K562 (cell line): ENCODE results near the gene GIMAP8. TPM values are rescaled to one million over a fixed set of nuclear protein-coding genes. Genes with fewer than 3 reads are reported as not detected.

Source experiments
- ATAC-seq: fragments of 200-7000 bp; cut with Tn5 transposase; 3 replicates; pipeline ENCODE4 v1.9.1; 2020; ENCODE audit warnings: moderate library complexity
- BruUV-seq: library from RNA; stranded (reverse); fragments of 400-500 nt; replicated peaks from 2 replicates; lab custom pipeline; 2021; lab: Mats Ljungman, UMichigan
- CTCF ChIA-PET: fragments of 300-600 bp; formaldehyde crosslinking; extraction: SDS; loops from one replicate; lab custom pipeline; 2021; ENCODE audit warnings: low intra/inter-chr PET ratio; lab: Yijun Ruan, JAX
- POLR2A ChIA-PET: fragments of 300-600, 350-650 bp; sonication (Branson Sonifier 250); formaldehyde crosslinking; extraction: SDS; loops from one replicate; lab custom pipeline; 2021; ENCODE audit warnings: antibody characterized with exemption, inconsistent platforms; lab: Yijun Ruan, JAX
- DNase-seq, 4 experiments: peaks; one replicate each; pipeline versions ENCODE4 v3.0.0 to v3.0.0-alpha.2; 2011 to 2018; ENCODE audit warnings: low spot score in 3 of 4, mixed read lengths in 3 of 4; ENCODE audit errors: extremely low read depth in 1 of 4
- FAIRE-seq: peaks from 2 replicates; lab custom pipeline; 2011; peaks lifted over from hg19 to GRCh38; lab: Jason Lieb, UNC
- H2AFZ ChIP-seq: 2 replicates; pipeline ENCODE4 v1.6.0; 2011; ENCODE audit warnings: low read depth, low read length, control low read depth, inconsistent platforms
- H3K27ac ChIP-seq: fragments of 200-600 bp; 3 replicates; pipeline ENCODE4 v1.8.0; 2011; ENCODE audit warnings: low read depth, mild to moderate bottlenecking, control low read depth, inconsistent platforms, low read length, moderate library complexity, mixed read lengths; ENCODE audit errors: extremely low read depth
- H3K27me3 ChIP-seq, 2 experiments: fragments of 300-600 bp in 1 of 2; 2 replicates in 1 of 2; 3 replicates in 1 of 2; pipeline versions ENCODE4 v1.6.0 to v1.8.0; 2011; ENCODE audit warnings: inconsistent platforms in 2 of 2, low read length in 2 of 2, mild to moderate bottlenecking in 1 of 2, mixed read lengths in 1 of 2, moderate library complexity in 1 of 2; ENCODE audit not compliant: control insufficient read depth in 2 of 2, insufficient read depth in 2 of 2
- H3K36me3 ChIP-seq: fragments of 300-600 bp; 3 replicates; pipeline ENCODE4 v1.8.0; 2011; ENCODE audit warnings: mild to moderate bottlenecking, low read length, inconsistent platforms; ENCODE audit not compliant: control insufficient read depth, insufficient read depth
- H3K4me1 ChIP-seq, 2 experiments: fragments of 200-600 bp in 1 of 2; replicated peaks in 1 of 2; 2 replicates in 1 of 2; 3 replicates in 1 of 2; pipeline versions ENCODE4 v1.5.1 to v1.8.0; 2011; ENCODE audit warnings: inconsistent platforms in 2 of 2, low read length in 2 of 2, mild to moderate bottlenecking in 1 of 2, mixed read lengths in 1 of 2, moderate library complexity in 1 of 2; ENCODE audit not compliant: control insufficient read depth in 2 of 2, insufficient read depth in 2 of 2
- H3K4me2 ChIP-seq: 2 replicates; pipeline ENCODE4 v1.6.1; 2011; ENCODE audit warnings: low read length, control low read depth, inconsistent platforms, mixed read lengths; ENCODE audit not compliant: insufficient read depth
- H3K4me3 ChIP-seq: fragments of 200-600 bp; sonication (generic), shearing (Covaris generic); 2 replicates; pipeline ENCODE4 v1.5.1; 2016; ENCODE audit warnings: control low read depth, inconsistent platforms
- H3K79me2 ChIP-seq: fragments of 200-600 bp; 3 replicates; pipeline ENCODE4 v1.8.0; 2011; ENCODE audit warnings: low read length, inconsistent platforms; ENCODE audit not compliant: control insufficient read depth, insufficient read depth
- H3K9ac ChIP-seq, 2 experiments: 2 replicates each; pipeline versions ENCODE4 v1.6.0 to v1.6.1; 2011; ENCODE audit warnings: low read depth in 2 of 2, low read length in 2 of 2, control low read depth in 1 of 2, inconsistent platforms in 1 of 2, mild to moderate bottlenecking in 1 of 2, mixed read lengths in 1 of 2; ENCODE audit not compliant: insufficient read depth in 1 of 2
- H3K9me1 ChIP-seq: one replicate; pipeline ENCODE4 v1.6.0; 2011; ENCODE audit warnings: inconsistent platforms, mild to moderate bottlenecking, low read length, moderate library complexity; ENCODE audit not compliant: control insufficient read depth, insufficient read depth
- H3K9me3 ChIP-seq: replicated peaks from 2 replicates; pipeline ENCODE4 v1.5.1; 2011; ENCODE audit warnings: low read depth, low read length, inconsistent platforms; ENCODE audit not compliant: control insufficient read depth, insufficient read depth
- H4K20me1 ChIP-seq: replicated peaks from 2 replicates; pipeline ENCODE4 v1.6.1; 2011; ENCODE audit warnings: low read length, inconsistent platforms, mixed read lengths; ENCODE audit not compliant: control insufficient read depth, insufficient read depth
- GATAD2A ChIP-seq: fragments of 450-650 bp; IDR thresholded peaks from 2 replicates; pipeline ENCODE4 v1.6.1; 2017
- HMG20B ChIP-seq: fragments of 250-450 bp; sonication (Bioruptor Pico); IDR thresholded peaks from 2 replicates; pipeline ENCODE4 v1.5.0; 2021; ENCODE audit warnings: mild to moderate bottlenecking
- IRF2 ChIP-seq: sonication (generic); formaldehyde crosslinking; IDR thresholded peaks from 2 replicates; pipeline ENCODE4 v1.8.1; 2022; ENCODE audit warnings: mild to moderate bottlenecking, missing genetic modification reagents
- KLF6 ChIP-seq: fragments of 250-450 bp; sonication (Bioruptor Pico); IDR thresholded peaks from 2 replicates; pipeline ENCODE4 v1.4.0; 2020; ENCODE audit warnings: mild to moderate bottlenecking, moderate library complexity, borderline replicate concordance
- MAFG ChIP-seq: fragments of 450-650 bp; conservative IDR thresholded peaks from 2 replicates; pipeline ENCODE4 v1.6.1; 2016; ENCODE audit warnings: missing genetic modification characterization, missing compliant biosample characterization
- NBN ChIP-seq: fragments of 450-650 bp; IDR thresholded peaks from 2 replicates; pipeline ENCODE4 v1.6.1; 2016; ENCODE audit warnings: low read depth, mild to moderate bottlenecking
- NR3C1 ChIP-seq: sonication (generic); formaldehyde crosslinking; IDR thresholded peaks from 2 replicates; pipeline ENCODE4 v1.8.1; 2022; ENCODE audit warnings: missing genetic modification reagents
- SMAD1 ChIP-seq: fragments of 150-350 bp; IDR thresholded peaks from 2 replicates; pipeline ENCODE4 v1.6.1; 2014; ENCODE audit warnings: low read length, low read depth; ENCODE audit not compliant: partially characterized antibody
- ZBTB43 ChIP-seq: sonication (generic); formaldehyde crosslinking; IDR thresholded peaks from 2 replicates; pipeline ENCODE4 v1.8.0; 2023; ENCODE audit warnings: mild to moderate bottlenecking, missing genetic modification reagents
- ZNF197 ChIP-seq: fragments of 200-800 bp; sonication (Bioruptor generic); IDR thresholded peaks from 2 replicates; pipeline ENCODE4 v1.6.1; 2016; ENCODE audit warnings: low read depth, missing genetic modification characterization, missing compliant biosample characterization
- ZNF311 ChIP-seq: fragments of 250-450 bp; sonication (Bioruptor Pico); IDR thresholded peaks from 2 replicates; pipeline ENCODE4 v1.4.0; 2020; ENCODE audit warnings: mild to moderate bottlenecking, moderate library complexity
- ZNF316 ChIP-seq: fragments of 450-650 bp; IDR thresholded peaks from 2 replicates; pipeline ENCODE4 v1.6.1; 2016
- ZNF354B ChIP-seq: fragments of 250-450 bp; sonication (Bioruptor Pico); IDR thresholded peaks from 2 replicates; pipeline ENCODE4 v1.4.0; 2020
- ZNF384 ChIP-seq: IDR thresholded peaks from 2 replicates; pipeline ENCODE4 v1.6.1; 2012; ENCODE audit warnings: low read depth, low read length, improper control_type of control experiment
- ZNF699 ChIP-seq: fragments of 250-450 bp; sonication (Bioruptor Pico); IDR thresholded peaks from 2 replicates; pipeline ENCODE4 v1.8.0; 2021; ENCODE audit warnings: mild to moderate bottlenecking, moderate library complexity; ENCODE audit not compliant: insufficient replicate concordance
- WGBS: fragments of 100-300 bp; shearing (Covaris generic); methylation state at CpG from one replicate; pipeline ENCODE4 v1.1.6; 2016; ENCODE audit warnings: low coverage, mixed read lengths; ENCODE audit not compliant: insufficient coverage; ENCODE audit errors: missing lambda C conversion rate; 5-methylcytosine and 5-hydroxymethylcytosine counted together
- in situ Hi-C: fragments of 300-500 bp; cut with MboI; formaldehyde crosslinking; loops from 4 replicates; pipeline ENCODE4 v1.15.0; 2018; ENCODE audit warnings: inconsistent platforms, mixed read lengths
- intact Hi-C: fragments of 100-400 bp; cut with micrococcal nuclease; formaldehyde crosslinking; loops from 2 replicates; pipeline ENCODE4 v1.14.2; 2022
- polyA plus RNA-seq, 8 experiments: library from polyadenylated mRNA; depleted of rRNA in 4 of 8; stranded (reverse) in 5 of 8; unstranded in 3 of 8; fragments of >200 nt; fragmentation: Nextera tagmentation in 2 of 8; fragmentation: Illumina TruSeq in 1 of 8; extraction: Ambion mirVana in 2 of 8; extraction: Trizol in 1 of 8; gene quantifications; 2 replicates each; pipeline versions ENCODE4 v1.2.1 to v1.2.3, GENCODE V29; 2011 to 2014; ENCODE audit warnings: inconsistent platforms in 1 of 8, missing spikeins in 1 of 8
- total RNA-seq, 7 experiments: library from RNA; depleted of rRNA in 6 of 7; stranded (reverse); fragments of >200 nt in 6 of 7; fragmentation: Illumina TruSeq in 2 of 7; extraction: Trizol in 2 of 7; gene quantifications; 2 replicates each; pipeline versions ENCODE4 v1.2.1 to v1.2.3, GENCODE V29; 2011 to 2021; ENCODE audit warnings: low replicate concordance in 1 of 7
- TF ChIP-seq, protein P1 (sequence below): sonication (generic); formaldehyde crosslinking; IDR thresholded peaks from 2 replicates; pipeline ENCODE4 v1.8.0; 2022; ENCODE audit warnings: mild to moderate bottlenecking, missing genetic modification reagents, borderline replicate concordance

GIMAP8 gene
- total and polyA plus RNA-seq, 9 of the 15 experiments (the other 6 are each of a cell fraction or from before 2014, with no cell fraction given), result not detected

DNA sequence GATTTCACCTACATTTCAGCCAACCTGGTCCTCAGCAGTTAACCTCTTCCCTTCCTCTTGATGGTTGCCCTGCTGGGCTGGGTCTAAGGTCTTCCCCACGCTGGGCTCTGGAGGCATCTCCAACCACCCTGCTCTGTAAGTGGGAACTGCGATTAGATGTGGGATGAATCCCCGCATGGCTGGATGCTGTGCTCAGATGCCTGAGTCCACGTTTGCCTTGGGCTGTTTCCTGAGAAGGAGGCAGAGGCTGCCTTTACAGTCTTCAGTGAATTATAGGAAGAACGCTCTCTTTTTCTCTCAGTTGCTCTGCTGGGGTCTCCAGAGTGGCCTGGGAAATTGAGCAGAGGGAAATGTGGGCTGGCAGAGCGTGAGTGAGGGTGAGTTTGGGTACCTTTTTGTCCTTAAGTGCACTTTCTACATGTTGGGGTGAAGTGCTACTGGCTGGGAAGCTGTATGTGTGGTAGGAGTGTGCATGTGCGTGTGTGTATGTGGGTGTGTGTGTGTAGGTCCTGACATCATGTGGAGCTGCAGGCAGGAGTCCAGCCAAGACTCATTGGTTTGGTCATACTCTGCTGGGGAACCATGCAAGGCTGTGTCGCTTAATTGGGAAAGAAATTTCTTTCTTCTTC lies 1.5 kb downstream of the GIMAP8 start (continued):
- TF ChIP-seq ZBTB43 (CRISPR knock-in tag) (no peak), NBN (no peak)

DNA sequence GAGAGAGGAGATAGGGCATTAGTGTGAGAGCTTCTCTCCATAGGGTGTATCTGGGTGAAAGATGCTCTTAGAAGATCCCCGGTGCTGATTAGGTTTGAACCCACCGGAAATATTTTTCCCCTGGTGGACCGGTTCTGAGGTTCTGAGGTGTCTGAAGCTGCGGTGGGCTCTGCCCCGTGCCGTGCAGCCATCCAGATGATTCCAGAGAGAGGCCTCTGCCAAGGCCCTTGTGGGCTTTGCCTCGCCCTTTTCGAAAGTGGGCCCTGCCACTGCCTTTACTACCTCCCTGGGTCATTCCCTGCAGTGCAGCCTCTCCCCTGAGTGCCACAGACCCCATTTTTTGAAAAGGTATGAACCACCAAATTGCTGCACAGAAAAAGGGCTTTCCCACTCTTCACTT lies 2.8 kb downstream of the GIMAP8 start:
- no peak for ATAC-seq
- no TSS peak for BruUV-seq
- FAIRE-seq, result no peak

More for the DNA sequence above, 2.8 kb downstream of the GIMAP8 start:
- TF ChIP-seq ZNF311 (CRISPR knock-in tag) (no peak), ZNF384 (no peak), HMG20B (no peak), NR3C1 (CRISPR knock-in tag) (no peak), GATAD2A (no peak), SMAD1 (no peak), ZNF354B (no peak), ZNF316 (no peak), ZNF699 (no peak), MAFG (tag) (no peak), IRF2 (CRISPR knock-in tag) (no peak), KLF6 (no peak), ZNF197 (CRISPR knock-in tag) (no peak)
- TF ChIP-seq, protein P1, sequence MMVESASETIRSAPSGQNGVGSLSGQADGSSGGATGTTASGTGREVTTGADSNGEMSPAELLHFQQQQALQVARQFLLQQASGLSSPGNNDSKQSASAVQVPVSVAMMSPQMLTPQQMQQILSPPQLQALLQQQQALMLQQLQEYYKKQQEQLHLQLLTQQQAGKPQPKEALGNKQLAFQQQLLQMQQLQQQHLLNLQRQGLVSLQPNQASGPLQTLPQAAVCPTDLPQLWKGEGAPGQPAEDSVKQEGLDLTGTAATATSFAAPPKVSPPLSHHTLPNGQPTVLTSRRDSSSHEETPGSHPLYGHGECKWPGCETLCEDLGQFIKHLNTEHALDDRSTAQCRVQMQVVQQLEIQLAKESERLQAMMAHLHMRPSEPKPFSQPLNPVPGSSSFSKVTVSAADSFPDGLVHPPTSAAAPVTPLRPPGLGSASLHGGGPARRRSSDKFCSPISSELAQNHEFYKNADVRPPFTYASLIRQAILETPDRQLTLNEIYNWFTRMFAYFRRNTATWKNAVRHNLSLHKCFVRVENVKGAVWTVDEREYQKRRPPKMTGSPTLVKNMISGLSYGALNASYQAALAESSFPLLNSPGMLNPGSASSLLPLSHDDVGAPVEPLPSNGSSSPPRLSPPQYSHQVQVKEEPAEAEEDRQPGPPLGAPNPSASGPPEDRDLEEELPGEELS (CRISPR knock-in tag), result no peak
- no peak for DNase-seq
- Histone ChIP-seq H3K4me2 (no peak overlapping the region), H3K4me3 (no peak overlapping the region), H2AFZ (no peak overlapping the region), H3K36me3 (no peaks in the 10 kb centered on the region), H4K20me1 (0 out of 2 replicates have a peak, but pooled peaks cover 5% of the 10 kb centered on the region), H3K9me1 (no peaks in the 10 kb centered on the region), H3K27me3 (peaks cover 34 to 57% of the 10 kb centered on the region in 2 experiments), H3K9ac (no peak overlapping the region), H3K4me1 (peaks cover 0 to 4% of the 10 kb centered on the region in 2 experiments; a peak in 3 of 5 replicates), H3K27ac (no peak overlapping the region), H3K9me3 (no peaks in the 10 kb centered on the region), H3K79me2 (no peaks in the 10 kb centered on the region)
- 1% methylated on average over 8 of the region's 8 CpGs for WGBS
- intact Hi-C loops, result no loop called here
- CTCF ChIA-PET, result no interaction called here
- POLR2A ChIA-PET, result interaction anchor here (0.9 kb wide), 1 partner anchor 20 kb away, joined by 5 read pairs; no protein-coding TSS in a partner anchor
- in situ Hi-C loops, result no loop called here
